SH-SY5Y (cell line): Measurements from ENCODE around the gene ANO4.

Source experiments
- GATA2 ChIP-seq: IDR thresholded peaks from 2 replicates; pipeline ENCODE4 v1.6.1; 2011; ENCODE audit warnings: mild to moderate bottlenecking, low read depth, low read length
- GATA3 ChIP-seq: IDR thresholded peaks from 2 replicates; pipeline ENCODE4 v1.6.1; 2011; ENCODE audit warnings: low read depth, mild to moderate bottlenecking, low read length, moderate library complexity

GRCh38 chr12:101111441-101111840 is 316.9 kb downstream of the ANO4 start:
- TF ChIP-seq GATA2 (no peak), GATA3 (no peak)
